ENCODE measurements around the gene SBF2. TPM values are rescaled to one million over a fixed set of nuclear protein-coding genes. Genes with fewer than 3 reads are reported as not detected.

Gene SBF2
- total RNA-seq, 3 donors from 2014 or later (not counting 1 experiment from before 2014, with no cell fraction given) = 25.2 to 26.9 (median 26.3) TPM

DNA sequence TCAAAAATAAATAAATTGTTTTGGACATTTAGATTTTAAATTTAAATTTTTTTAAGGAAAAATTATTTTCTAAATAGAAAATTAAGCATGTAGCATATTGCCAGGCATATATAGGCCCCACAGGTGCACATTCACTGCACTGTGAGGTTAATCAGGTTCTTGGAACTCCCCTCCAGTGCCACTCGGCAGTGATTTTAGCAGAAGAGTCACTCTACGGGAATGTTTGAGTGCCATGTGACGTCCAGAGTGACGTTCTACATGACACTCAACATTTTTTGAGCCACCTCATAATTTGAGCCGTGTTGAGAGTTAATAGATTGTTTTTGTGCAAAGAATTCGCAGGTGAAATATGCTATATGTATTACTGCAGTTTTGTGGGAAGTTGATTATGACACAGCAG lies 552.8 kb downstream of the SBF2 start:
- H3K9me3 Mint-ChIP-seq = peaks cover 0 to 2% of the 10 kb centered on the region in 2 donors
- H3K4me3 Mint-ChIP-seq = no peak overlapping the region
- H3K27ac Mint-ChIP-seq = no peak overlapping the region
- no peak for ATAC-seq
- no peaks in the 10 kb centered on the region for H3K27me3 ChIP-seq (ENCODE audit: control insufficient read depth, insufficient read depth, low read length)
- H3K36me3 ChIP-seq (ENCODE audit: control insufficient read depth, insufficient read depth, low read length) = peaks cover 19% of the 10 kb centered on the region
- H3K4me1 ChIP-seq (ENCODE audit: control insufficient read depth, insufficient read depth, low read length) = peaks cover 5% of the 10 kb centered on the region
- intact Hi-C loops (cut with micrococcal nuclease) = no loop called here
- TF ChIP-seq, protein P1, sequence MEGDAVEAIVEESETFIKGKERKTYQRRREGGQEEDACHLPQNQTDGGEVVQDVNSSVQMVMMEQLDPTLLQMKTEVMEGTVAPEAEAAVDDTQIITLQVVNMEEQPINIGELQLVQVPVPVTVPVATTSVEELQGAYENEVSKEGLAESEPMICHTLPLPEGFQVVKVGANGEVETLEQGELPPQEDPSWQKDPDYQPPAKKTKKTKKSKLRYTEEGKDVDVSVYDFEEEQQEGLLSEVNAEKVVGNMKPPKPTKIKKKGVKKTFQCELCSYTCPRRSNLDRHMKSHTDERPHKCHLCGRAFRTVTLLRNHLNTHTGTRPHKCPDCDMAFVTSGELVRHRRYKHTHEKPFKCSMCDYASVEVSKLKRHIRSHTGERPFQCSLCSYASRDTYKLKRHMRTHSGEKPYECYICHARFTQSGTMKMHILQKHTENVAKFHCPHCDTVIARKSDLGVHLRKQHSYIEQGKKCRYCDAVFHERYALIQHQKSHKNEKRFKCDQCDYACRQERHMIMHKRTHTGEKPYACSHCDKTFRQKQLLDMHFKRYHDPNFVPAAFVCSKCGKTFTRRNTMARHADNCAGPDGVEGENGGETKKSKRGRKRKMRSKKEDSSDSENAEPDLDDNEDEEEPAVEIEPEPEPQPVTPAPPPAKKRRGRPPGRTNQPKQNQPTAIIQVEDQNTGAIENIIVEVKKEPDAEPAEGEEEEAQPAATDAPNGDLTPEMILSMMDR (IDR thresholded peaks at IDR 0.05) = no peak
- peaks cover 7 to 10% of the 10 kb centered on the region in 2 donors for H3K4me1 Mint-ChIP-seq
- DNase-seq = no peak
- no peaks in the 10 kb centered on the region for H3K9me3 ChIP-seq (ENCODE audit: control insufficient read depth, insufficient read depth, low read length)
- H3K36me3 Mint-ChIP-seq = peaks cover 15% of the 10 kb centered on the region
- no peak overlapping the region for H3K4me3 ChIP-seq (ENCODE audit: low read length)
- 93% methylated on average over 6 of the region's 6 CpGs for WGBS (ENCODE audit: insufficient coverage)
- H3K27ac ChIP-seq (ENCODE audit: low read length) = no peak overlapping the region
- H3K27me3 Mint-ChIP-seq (ENCODE audit: low read depth in 2 of 2) = no peaks in the 10 kb centered on the region

DNA sequence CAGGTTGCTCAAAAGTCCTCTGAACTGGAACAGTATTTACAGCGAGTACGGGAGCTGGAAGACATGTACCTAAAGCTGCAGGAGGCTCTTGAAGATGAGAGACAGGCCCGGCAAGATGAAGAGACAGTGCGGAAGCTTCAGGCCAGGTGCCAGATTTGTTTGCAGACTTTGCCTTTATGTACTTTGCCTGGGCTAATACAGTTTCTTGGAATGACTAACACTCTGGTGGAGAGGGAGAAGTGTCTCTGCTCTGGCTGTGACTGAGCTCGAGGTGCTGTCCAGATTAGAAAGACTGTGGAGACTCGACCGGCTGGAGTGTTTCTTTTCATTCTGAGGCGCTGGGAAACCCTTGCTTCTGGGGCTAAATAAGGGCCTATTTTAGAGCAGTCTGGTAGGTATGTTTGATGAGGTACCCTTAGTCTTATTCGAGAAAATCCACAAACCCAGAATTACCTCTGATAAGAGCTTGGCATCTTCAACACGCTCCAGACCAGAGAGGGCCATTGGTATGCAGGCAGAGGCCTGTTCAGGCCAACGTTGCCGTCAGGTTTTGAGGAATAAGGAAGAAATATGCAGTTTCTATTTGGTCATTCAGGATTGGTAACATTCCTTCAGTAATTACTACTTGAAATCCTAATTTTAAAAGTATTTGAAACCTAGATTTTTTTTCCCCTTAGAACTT lies 553.7 kb downstream of the SBF2 start:
- no peaks in the 10 kb centered on the region for H3K27me3 Mint-ChIP-seq (ENCODE audit: low read depth in 2 of 2)
- no peak overlapping the region for H3K4me3 Mint-ChIP-seq
- ATAC-seq (no peak), DNase-seq (no peak)
- Histone ChIP-seq H3K9me3 (ENCODE audit: control insufficient read depth, insufficient read depth, low read length) (peaks cover 3% of the 10 kb centered on the region), H3K27me3 (ENCODE audit: control insufficient read depth, insufficient read depth, low read length) (no peaks in the 10 kb centered on the region), H3K36me3 (ENCODE audit: control insufficient read depth, insufficient read depth, low read length) (peaks cover 17% of the 10 kb centered on the region), H3K27ac (ENCODE audit: low read length) (no peak overlapping the region), H3K4me1 (ENCODE audit: control insufficient read depth, insufficient read depth, low read length) (no peaks in the 10 kb centered on the region), H3K4me3 (ENCODE audit: low read length) (no peak overlapping the region)
- intact Hi-C loops (cut with micrococcal nuclease) = no loop called here
- TF ChIP-seq, protein P1 (IDR thresholded peaks at IDR 0.05) = no peak
- peaks cover 24% of the 10 kb centered on the region for H3K36me3 Mint-ChIP-seq
- H3K4me1 Mint-ChIP-seq = peaks cover 7 to 10% of the 10 kb centered on the region in 2 donors
- WGBS (ENCODE audit: insufficient coverage) = 89% methylated on average over 10 of the region's 12 CpGs
- H3K27ac Mint-ChIP-seq = peak overlapping the region; percentile 41 to 58
- peaks cover under 1 to 10% of the 10 kb centered on the region in 2 donors for H3K9me3 Mint-ChIP-seq

DNA sequence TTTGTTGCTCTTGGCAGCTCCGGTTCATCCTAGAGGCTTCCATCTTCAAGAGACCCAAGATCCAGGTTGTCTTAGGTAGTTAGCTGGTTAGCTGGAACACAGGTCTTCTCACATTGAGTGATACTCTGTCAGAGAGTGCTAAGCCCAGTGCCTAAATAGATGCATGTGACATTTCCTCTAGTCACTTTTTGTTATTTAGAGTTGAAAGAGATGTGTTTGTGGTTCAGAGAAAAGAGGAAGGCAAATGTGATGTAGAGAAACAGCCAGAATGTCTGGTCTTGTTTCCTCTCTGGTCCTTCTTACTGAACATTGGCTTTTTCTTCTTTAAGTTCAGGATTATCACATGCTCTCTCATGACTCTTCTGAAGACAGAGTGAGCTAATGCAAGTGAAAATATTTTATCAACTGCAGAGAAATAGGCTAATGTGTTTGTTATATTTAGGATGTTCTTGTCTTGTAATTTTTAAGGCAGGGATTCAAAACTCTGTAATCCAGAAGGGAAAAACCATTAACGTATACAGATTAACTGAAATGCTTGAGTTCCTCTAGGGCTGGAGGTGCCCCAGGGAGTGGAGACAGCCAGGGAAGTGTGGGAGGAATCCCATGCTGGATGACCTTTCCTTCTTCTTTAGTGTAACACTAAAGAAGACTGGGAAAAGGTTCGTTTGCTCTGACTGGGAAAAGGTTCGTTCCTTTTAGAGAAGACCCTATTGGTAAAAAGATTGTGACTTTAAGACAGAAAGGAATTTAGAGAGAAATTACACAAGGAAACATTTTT lies 554.7 kb downstream of the SBF2 start:
- Histone ChIP-seq H3K4me3 (ENCODE audit: low read length) (no peak overlapping the region), H3K4me1 (ENCODE audit: control insufficient read depth, insufficient read depth, low read length) (no peaks in the 10 kb centered on the region), H3K27me3 (ENCODE audit: control insufficient read depth, insufficient read depth, low read length) (no peaks in the 10 kb centered on the region), H3K36me3 (ENCODE audit: control insufficient read depth, insufficient read depth, low read length) (peaks cover 17% of the 10 kb centered on the region), H3K9me3 (ENCODE audit: control insufficient read depth, insufficient read depth, low read length) (peaks cover 4% of the 10 kb centered on the region), H3K27ac (ENCODE audit: low read length) (peak overlapping the region; percentile 8)
- ATAC-seq (peak in 2 of 3 donors; percentile 55 to 89), DNase-seq (no peak)
- TF ChIP-seq, protein P1 (IDR thresholded peaks at IDR 0.05) = no peak
- WGBS (ENCODE audit: insufficient coverage) = 93% methylated on average over 4 of the region's 4 CpGs
- Mint-ChIP-seq H3K4me1 (peaks cover 7 to 10% of the 10 kb centered on the region in 2 donors), H3K9me3 (peaks cover 2 to 13% of the 10 kb centered on the region in 2 donors), H3K36me3 (peaks cover 28% of the 10 kb centered on the region), H3K4me3 (no peak overlapping the region), H3K27me3 (ENCODE audit: low read depth in 2 of 2) (no peaks in the 10 kb centered on the region), H3K27ac (peak overlapping the region; percentile 41 to 58)
- intact Hi-C loops (cut with micrococcal nuclease) = no loop called here

Data from natural killer cell (primary cell).